HEK293 (cell line): ENCODE measurements around the gene COX20.

Experiments
- CTCF ChIA-PET: fragments of 350-600 bp; formaldehyde crosslinking; extraction: SDS; loops from one replicate; lab custom pipeline; 2021; ENCODE audit warnings: antibody characterized with exemption; lab: Yijun Ruan, JAX
- POLR2A ChIA-PET: fragments of 300-600 bp; formaldehyde crosslinking; extraction: SDS; loops from one replicate; lab custom pipeline; 2020; ENCODE audit warnings: antibody characterized with exemption, inconsistent platforms; lab: Yijun Ruan, JAX
- H3K27ac ChIP-seq: fragments of 200-500 bp; sonication (Bioruptor generic); 2 replicates; pipeline ENCODE4 v1.5.1; 2014; ENCODE audit warnings: low read depth, low read length, control low read depth, inconsistent platforms; ENCODE audit errors: extremely low read depth
- H3K36me3 ChIP-seq, 2 experiments: fragments of 200-500 bp in 1 of 2; sonication (Bioruptor generic) in 1 of 2; 1 replicate in 1 of 2; 2 replicates in 1 of 2; pipeline ENCODE4 v1.5.1; 2014 to 2017; ENCODE audit warnings: inconsistent platforms in 2 of 2, low read length in 2 of 2; ENCODE audit not compliant: control insufficient read depth in 2 of 2, insufficient read depth in 1 of 2
- H3K4me1 ChIP-seq: fragments of 200-500 bp; sonication (Bioruptor generic); 2 replicates; pipeline ENCODE4 v1.5.1; 2014; ENCODE audit warnings: mild to moderate bottlenecking, low read length, inconsistent platforms; ENCODE audit not compliant: control insufficient read depth, insufficient read depth
- H3K4me3 ChIP-seq: 2 replicates; pipeline ENCODE4 v1.5.1; 2011; ENCODE audit warnings: low read depth, mild to moderate bottlenecking, control low read depth, low read length, moderate library complexity
- H3K9me3 ChIP-seq: fragments of 200-500 bp; sonication (Bioruptor generic); 2 replicates; pipeline ENCODE4 v1.5.1; 2014; ENCODE audit warnings: low read depth, low read length, inconsistent platforms; ENCODE audit not compliant: control insufficient read depth, insufficient read depth
- GLIS1 ChIP-seq: fragments of 450-650 bp; formaldehyde crosslinking; IDR thresholded peaks from 2 replicates; pipeline ENCODE4 v1.5.1; 2016; ENCODE audit warnings: missing biosample characterization, missing genetic modification characterization
- SP7 ChIP-seq: fragments of 450-650 bp; formaldehyde crosslinking; IDR thresholded peaks from 2 replicates; pipeline ENCODE4 v1.5.1; 2016; ENCODE audit warnings: missing biosample characterization, missing genetic modification characterization
- ZNF132 ChIP-seq: fragments of 450-650 bp; formaldehyde crosslinking; IDR thresholded peaks from 2 replicates; pipeline ENCODE4 v1.5.1; 2017; ENCODE audit warnings: missing biosample characterization, missing genetic modification characterization, borderline replicate concordance
- ZNF76 ChIP-seq: fragments of 450-650 bp; formaldehyde crosslinking; IDR thresholded peaks from 2 replicates; pipeline ENCODE4; 2016; ENCODE audit warnings: low read depth, missing biosample characterization, missing genetic modification characterization, borderline replicate concordance
- ZSCAN16 ChIP-seq: fragments of 450-650 bp; formaldehyde crosslinking; IDR thresholded peaks from 2 replicates; pipeline ENCODE4 v1.5.1; 2016; ENCODE audit warnings: missing biosample characterization, missing genetic modification characterization
- TF ChIP-seq, protein P1 (sequence below): fragments of 450-650 bp; formaldehyde crosslinking; IDR thresholded peaks from 2 replicates; pipeline ENCODE4 v1.5.1; 2016; ENCODE audit warnings: missing biosample characterization, missing genetic modification characterization
- TF ChIP-seq, protein P2 (sequence below): fragments of 450-650 bp; formaldehyde crosslinking; IDR thresholded peaks from 2 replicates; pipeline ENCODE4 v1.5.1; 2016; ENCODE audit warnings: missing biosample characterization, missing genetic modification characterization
- TF ChIP-seq, protein P3 (sequence below): fragments of 450-650 bp; formaldehyde crosslinking; IDR thresholded peaks from 2 replicates; pipeline ENCODE4 v1.5.1; 2017; ENCODE audit warnings: missing biosample characterization, missing genetic modification characterization
- TF ChIP-seq, protein P4 (sequence below): fragments of 450-650 bp; formaldehyde crosslinking; IDR thresholded peaks from 2 replicates; pipeline ENCODE4 v1.5.1; 2016; ENCODE audit warnings: missing biosample characterization, missing genetic modification characterization, low read depth

COX20 gene

DNA sequence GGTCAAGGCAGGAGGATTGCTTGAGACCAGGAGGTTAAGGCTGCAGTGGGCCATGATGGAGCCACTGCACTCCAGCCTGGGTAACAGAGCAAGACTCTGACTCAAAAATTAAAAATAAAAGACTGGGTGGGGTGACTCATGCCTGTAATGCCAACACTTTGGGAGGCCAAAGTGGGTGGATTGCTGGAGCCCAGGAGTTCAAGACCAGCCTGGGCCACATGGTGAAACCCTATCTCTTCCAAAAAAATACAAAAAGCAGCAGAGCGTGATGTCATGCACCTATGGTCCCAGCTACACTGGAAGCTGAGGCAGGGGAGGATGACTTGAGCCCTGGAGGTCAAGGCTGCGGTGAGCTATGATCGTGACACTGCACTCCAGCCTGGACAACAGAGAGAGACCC is 44.4 kb upstream of the COX20 start (continued):
- TF ChIP-seq, protein P1, sequence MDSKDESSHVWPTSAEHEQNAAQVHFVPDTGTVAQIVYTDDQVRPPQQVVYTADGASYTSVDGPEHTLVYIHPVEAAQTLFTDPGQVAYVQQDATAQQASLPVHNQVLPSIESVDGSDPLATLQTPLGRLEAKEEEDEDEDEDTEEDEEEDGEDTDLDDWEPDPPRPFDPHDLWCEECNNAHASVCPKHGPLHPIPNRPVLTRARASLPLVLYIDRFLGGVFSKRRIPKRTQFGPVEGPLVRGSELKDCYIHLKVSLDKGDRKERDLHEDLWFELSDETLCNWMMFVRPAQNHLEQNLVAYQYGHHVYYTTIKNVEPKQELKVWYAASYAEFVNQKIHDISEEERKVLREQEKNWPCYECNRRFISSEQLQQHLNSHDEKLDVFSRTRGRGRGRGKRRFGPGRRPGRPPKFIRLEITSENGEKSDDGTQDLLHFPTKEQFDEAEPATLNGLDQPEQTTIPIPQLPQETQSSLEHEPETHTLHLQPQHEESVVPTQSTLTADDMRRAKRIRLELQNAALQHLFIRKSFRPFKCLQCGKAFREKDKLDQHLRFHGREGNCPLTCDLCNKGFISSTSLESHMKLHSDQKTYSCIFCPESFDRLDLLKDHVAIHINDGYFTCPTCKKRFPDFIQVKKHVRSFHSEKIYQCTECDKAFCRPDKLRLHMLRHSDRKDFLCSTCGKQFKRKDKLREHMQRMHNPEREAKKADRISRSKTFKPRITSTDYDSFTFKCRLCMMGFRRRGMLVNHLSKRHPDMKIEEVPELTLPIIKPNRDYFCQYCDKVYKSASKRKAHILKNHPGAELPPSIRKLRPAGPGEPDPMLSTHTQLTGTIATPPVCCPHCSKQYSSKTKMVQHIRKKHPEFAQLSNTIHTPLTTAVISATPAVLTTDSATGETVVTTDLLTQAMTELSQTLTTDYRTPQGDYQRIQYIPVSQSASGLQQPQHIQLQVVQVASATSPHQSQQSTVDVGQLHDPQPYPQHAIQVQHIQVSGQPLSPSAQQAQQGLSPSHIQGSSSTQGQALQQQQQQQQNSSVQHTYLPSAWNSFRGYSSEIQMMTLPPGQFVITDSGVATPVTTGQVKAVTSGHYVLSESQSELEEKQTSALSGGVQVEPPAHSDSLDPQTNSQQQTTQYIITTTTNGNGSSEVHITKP (tag by site-specific recombination) = no peak
- TF ChIP-seq, protein P2, sequence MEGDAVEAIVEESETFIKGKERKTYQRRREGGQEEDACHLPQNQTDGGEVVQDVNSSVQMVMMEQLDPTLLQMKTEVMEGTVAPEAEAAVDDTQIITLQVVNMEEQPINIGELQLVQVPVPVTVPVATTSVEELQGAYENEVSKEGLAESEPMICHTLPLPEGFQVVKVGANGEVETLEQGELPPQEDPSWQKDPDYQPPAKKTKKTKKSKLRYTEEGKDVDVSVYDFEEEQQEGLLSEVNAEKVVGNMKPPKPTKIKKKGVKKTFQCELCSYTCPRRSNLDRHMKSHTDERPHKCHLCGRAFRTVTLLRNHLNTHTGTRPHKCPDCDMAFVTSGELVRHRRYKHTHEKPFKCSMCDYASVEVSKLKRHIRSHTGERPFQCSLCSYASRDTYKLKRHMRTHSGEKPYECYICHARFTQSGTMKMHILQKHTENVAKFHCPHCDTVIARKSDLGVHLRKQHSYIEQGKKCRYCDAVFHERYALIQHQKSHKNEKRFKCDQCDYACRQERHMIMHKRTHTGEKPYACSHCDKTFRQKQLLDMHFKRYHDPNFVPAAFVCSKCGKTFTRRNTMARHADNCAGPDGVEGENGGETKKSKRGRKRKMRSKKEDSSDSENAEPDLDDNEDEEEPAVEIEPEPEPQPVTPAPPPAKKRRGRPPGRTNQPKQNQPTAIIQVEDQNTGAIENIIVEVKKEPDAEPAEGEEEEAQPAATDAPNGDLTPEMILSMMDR = no peak
- TF ChIP-seq GLIS1 (tag by site-specific recombination) = peak; percentile 54

DNA sequence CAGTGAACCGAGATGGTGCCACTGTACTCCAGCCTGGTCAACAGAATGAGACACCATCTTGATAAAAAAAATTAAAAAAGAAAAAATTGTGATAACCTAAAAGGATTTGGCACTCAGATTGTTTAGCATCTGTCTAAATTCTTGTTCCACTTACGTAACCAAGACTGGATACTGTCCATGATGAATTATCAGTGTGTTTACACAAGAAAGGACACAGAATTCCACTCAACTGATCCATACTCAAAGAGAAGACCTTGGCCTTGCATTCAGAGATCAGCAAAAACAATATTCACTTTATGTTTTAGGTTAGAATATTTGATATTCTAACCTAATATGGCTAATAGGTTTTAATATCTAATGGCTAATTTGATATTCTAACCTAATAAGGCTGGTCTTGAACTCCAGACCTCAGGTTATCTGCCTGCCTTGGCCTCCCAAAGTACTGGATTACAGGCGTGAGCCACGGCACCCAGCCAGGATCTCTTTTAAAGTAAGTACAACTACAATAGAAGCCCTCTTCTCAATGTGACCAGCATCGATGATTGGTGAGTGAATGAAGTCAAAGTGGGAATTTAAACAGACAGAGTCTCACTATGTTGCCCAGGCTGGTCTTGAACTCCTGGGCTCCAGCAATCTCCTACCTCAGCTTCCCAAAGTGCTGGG is 43.1 kb upstream of the COX20 start:
- TF ChIP-seq ZNF76 = no peak
- TF ChIP-seq, protein P3, sequence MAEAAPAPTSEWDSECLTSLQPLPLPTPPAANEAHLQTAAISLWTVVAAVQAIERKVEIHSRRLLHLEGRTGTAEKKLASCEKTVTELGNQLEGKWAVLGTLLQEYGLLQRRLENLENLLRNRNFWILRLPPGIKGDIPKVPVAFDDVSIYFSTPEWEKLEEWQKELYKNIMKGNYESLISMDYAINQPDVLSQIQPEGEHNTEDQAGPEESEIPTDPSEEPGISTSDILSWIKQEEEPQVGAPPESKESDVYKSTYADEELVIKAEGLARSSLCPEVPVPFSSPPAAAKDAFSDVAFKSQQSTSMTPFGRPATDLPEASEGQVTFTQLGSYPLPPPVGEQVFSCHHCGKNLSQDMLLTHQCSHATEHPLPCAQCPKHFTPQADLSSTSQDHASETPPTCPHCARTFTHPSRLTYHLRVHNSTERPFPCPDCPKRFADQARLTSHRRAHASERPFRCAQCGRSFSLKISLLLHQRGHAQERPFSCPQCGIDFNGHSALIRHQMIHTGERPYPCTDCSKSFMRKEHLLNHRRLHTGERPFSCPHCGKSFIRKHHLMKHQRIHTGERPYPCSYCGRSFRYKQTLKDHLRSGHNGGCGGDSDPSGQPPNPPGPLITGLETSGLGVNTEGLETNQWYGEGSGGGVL = no peak
- no peak for TF ChIP-seq ZSCAN16 (tag by site-specific recombination)
- TF ChIP-seq ZNF132 (tag by site-specific recombination) = no peak
- no peak for TF ChIP-seq SP7
- POLR2A ChIA-PET = interaction anchor here (0.6 to 1.3 kb wide), 2 partner anchors 165 to 341 kb away, joined by 3 read pairs; no protein-coding TSS in a partner anchor

DNA sequence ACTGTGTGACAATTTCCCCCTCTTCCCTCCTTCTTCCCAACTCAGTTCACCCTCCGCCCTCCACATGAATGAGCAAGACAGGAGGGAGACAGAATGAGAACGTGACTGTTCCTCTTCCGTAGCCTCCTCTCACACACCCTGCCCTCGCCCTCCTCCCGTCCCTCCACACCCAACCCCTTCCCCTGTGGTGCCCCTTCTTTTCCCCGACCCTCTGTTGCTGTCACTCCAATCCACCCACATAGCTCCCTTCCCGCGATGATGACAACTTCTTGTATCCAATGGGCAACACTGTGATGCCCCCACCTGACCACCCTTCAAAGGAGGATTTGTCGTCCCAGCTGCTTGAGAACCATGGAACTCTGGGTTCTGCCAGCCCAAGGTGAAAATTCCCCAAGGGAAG is 41.4 kb upstream of the COX20 start:
- Histone ChIP-seq H3K4me1 (no peaks in the 10 kb centered on the region), H3K9me3 (no peaks in the 10 kb centered on the region), H3K36me3 (no peaks in the 10 kb centered on the region), H3K4me3 (no peak overlapping the region), H3K27ac (no peak overlapping the region)
- TF ChIP-seq, protein P4, sequence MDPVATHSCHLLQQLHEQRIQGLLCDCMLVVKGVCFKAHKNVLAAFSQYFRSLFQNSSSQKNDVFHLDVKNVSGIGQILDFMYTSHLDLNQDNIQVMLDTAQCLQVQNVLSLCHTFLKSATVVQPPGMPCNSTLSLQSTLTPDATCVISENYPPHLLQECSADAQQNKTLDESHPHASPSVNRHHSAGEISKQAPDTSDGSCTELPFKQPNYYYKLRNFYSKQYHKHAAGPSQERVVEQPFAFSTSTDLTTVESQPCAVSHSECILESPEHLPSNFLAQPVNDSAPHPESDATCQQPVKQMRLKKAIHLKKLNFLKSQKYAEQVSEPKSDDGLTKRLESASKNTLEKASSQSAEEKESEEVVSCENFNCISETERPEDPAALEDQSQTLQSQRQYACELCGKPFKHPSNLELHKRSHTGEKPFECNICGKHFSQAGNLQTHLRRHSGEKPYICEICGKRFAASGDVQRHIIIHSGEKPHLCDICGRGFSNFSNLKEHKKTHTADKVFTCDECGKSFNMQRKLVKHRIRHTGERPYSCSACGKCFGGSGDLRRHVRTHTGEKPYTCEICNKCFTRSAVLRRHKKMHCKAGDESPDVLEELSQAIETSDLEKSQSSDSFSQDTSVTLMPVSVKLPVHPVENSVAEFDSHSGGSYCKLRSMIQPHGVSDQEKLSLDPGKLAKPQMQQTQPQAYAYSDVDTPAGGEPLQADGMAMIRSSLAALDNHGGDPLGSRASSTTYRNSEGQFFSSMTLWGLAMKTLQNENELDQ (tag by site-specific recombination) = no peak
- ChIA-PET CTCF (interaction anchor here (0.6 to 7.0 kb wide), 3 partner anchors 191 to 1046 kb away, joined by 4 to 161 read pairs (median 5); no protein-coding TSS in a partner anchor), POLR2A (no interaction called here)

More for the DNA sequence above, 43.1 kb upstream of the COX20 start:
- Histone ChIP-seq H3K4me3 (no peak overlapping the region), H3K27ac (no peak overlapping the region), H3K36me3 (no peaks in the 10 kb centered on the region), H3K9me3 (no peaks in the 10 kb centered on the region), H3K4me1 (no peaks in the 10 kb centered on the region)
- CTCF ChIA-PET = interaction anchor here (3.1 to 7.0 kb wide), 2 partner anchors 189 kb away, joined by 11 to 161 read pairs; no protein-coding TSS in a partner anchor
